Psoas muscle (tissue), 8 donors: ENCODE data around the gene OTOP3. TPM values are rescaled to one million over a fixed set of nuclear protein-coding genes. Genes with fewer than 3 reads are reported as not detected.

Experiments
- ATAC-seq, 4 donors: fragments of 200-7000 bp; cut with Tn5 transposase; one replicate each; pipeline ENCODE4 v1.9.1; 2020; ENCODE audit warnings: moderate library complexity in 3 of 4, mild to moderate bottlenecking in 2 of 4
- DNase-seq, 2 donors: peaks; one replicate each; pipeline ENCODE4 v3.0.0-alpha.2; 2020
- H3K27ac ChIP-seq: fragments of 200-600 bp; one replicate; pipeline ENCODE4 v1.8.0; 2022
- H3K27me3 ChIP-seq, 3 donors: fragments of 200-600 bp in 1 of 3; one replicate each; pipeline versions ENCODE4 v1.6.1 to v1.8.0; 2013 to 2022; ENCODE audit warnings: low read length in 2 of 3, mild to moderate bottlenecking in 2 of 3, moderate library complexity in 1 of 3; ENCODE audit not compliant: insufficient read depth in 3 of 3
- H3K36me3 ChIP-seq, 2 donors: fragments of 200-600 bp in 1 of 2; one replicate each; pipeline versions ENCODE4 v1.6.1 to v1.8.0; 2013 to 2022; ENCODE audit warnings: low read depth in 1 of 2, mild to moderate bottlenecking in 1 of 2, moderate library complexity in 1 of 2; ENCODE audit not compliant: insufficient read depth in 1 of 2
- H3K4me1 ChIP-seq: fragments of 200-600 bp; one replicate; pipeline ENCODE4 v1.8.0; 2022
- H3K4me3 ChIP-seq: fragments of 200-600 bp; one replicate; pipeline ENCODE4 v1.8.0; 2022; ENCODE audit warnings: mild to moderate bottlenecking
- H3K9me3 ChIP-seq: fragments of 200-600 bp; one replicate; pipeline ENCODE4 v1.8.0; 2022
- CTCF ChIP-seq: fragments of 200-600 bp; IDR thresholded peaks from one replicate; pipeline ENCODE4 v1.8.0; 2022; ENCODE audit warnings: antibody characterized with exemption
- WGBS, 3 donors: extraction: QIAGEN DNeasy Blood & Tissue Kit; methylation state at CpG; one replicate each; pipeline versions ENCODE4 v1.1.6 to v1.1.7; 2013; 5-methylcytosine and 5-hydroxymethylcytosine counted together
- intact Hi-C, 2 donors: fragments of 100-400 bp; cut with DNase I; formaldehyde crosslinking; loops; one replicate each; pipeline versions ENCODE4 v1.11.0 to v1.14.2; 2022
- polyA plus RNA-seq, 3 donors: library from polyadenylated mRNA; stranded (reverse); fragments of 200-250 nt; gene quantifications; one replicate each; pipeline ENCODE4 v1.2.3, GENCODE V29; 2013
- total RNA-seq, 4 donors: library from RNA; stranded (reverse); fragmentation: NEBNext Ultra II Directional in 2 of 4; extraction: Animal tissue kit (Norgen Biotek cat#: 25700) in 2 of 4; gene quantifications; one replicate each; pipeline versions ENCODE4 v1.2.1 to v1.2.4, GENCODE V29; 2021 to 2023
- donor health status: healthy with polysubstance abuse.
- donor health status: DM: no; HTN: no; CAD: no; lungs with moderate emphysema.
- donor health status: Bipolar disorder and iron deficiency.
- donor health status: healthy.
- donor health status: DM: yes; HTN: yes; CAD: no.
- donor health status: DM: no; HTN: no; CAD: no.
- donor health status: DM: no; HTN: no; CAD: no.
- donor health status: DM: yes; HTN: yes; CAD: no.

The OTOP3 gene
- total and polyA plus RNA-seq, 7 donors: 0.04 TPM; not detected in 6

- Histone ChIP-seq H3K9me3 (no peaks in the 10 kb centered on the region), H3K4me1 (no peaks in the 10 kb centered on the region), H3K36me3 (no peaks in the 10 kb centered on the region), H3K27me3 (peaks cover 0 to 69% (median 16%) of the 10 kb centered on the region in 3 donors), H3K27ac (no peak overlapping the region), H3K4me3 (no peak overlapping the region)
- intact Hi-C loops: no loop called here
- WGBS, 3 donors: 50 to 51% (median 50%) methylated on average over 11 of the region's 11 CpGs
- no peak for TF ChIP-seq CTCF
- no peak for DNase-seq
- ATAC-seq: no peak
These were observed 1.7 kb downstream of the OTOP3 start for GRCh38 chr17:74937064-74938051.

- 54 to 67% (median 62%) methylated on average over 8 of the region's 8 CpGs for WGBS, 3 donors
- ATAC-seq: no peak
- Histone ChIP-seq H3K4me3 (no peak overlapping the region), H3K27me3 (peaks cover 0 to 70% (median 12%) of the 10 kb centered on the region in 3 donors), H3K9me3 (no peaks in the 10 kb centered on the region), H3K4me1 (no peaks in the 10 kb centered on the region), H3K27ac (no peak overlapping the region), H3K36me3 (no peaks in the 10 kb centered on the region)
- no peak for TF ChIP-seq CTCF
- DNase-seq: no peak
- intact Hi-C loops: no loop called here
These were observed 2.7 kb downstream of the OTOP3 start for GRCh38 chr17:74938194-74938950.

GRCh38 chr17:74939534-74939933, 3.8 kb downstream of the OTOP3 start:
- no peak for TF ChIP-seq CTCF
- H3K36me3 ChIP-seq: no peaks in the 10 kb centered on the region
- peaks cover 0 to 69% (median 12%) of the 10 kb centered on the region in 3 donors for H3K27me3 ChIP-seq
- no peak overlapping the region for H3K27ac ChIP-seq
- DNase-seq: no peak
- intact Hi-C loops: no loop called here
- no peaks in the 10 kb centered on the region for H3K9me3 ChIP-seq
- 39 to 48% (median 45%) methylated on average over 8 of the region's 8 CpGs for WGBS, 3 donors
- no peak for ATAC-seq
- no peaks in the 10 kb centered on the region for H3K4me1 ChIP-seq
- H3K4me3 ChIP-seq: no peak overlapping the region

GRCh38 chr17:74941128-74941725, 5.5 kb downstream of the OTOP3 start:
- WGBS, 3 donors: 69 to 72% (median 71%) methylated on average over 16 to 21 of the region's 21 CpGs
- Histone ChIP-seq H3K4me3 (no peak overlapping the region), H3K9me3 (no peaks in the 10 kb centered on the region), H3K36me3 (no peaks in the 10 kb centered on the region), H3K27me3 (peaks cover 0 to 67% (median 5%) of the 10 kb centered on the region in 3 donors), H3K4me1 (no peaks in the 10 kb centered on the region), H3K27ac (no peak overlapping the region)
- no peak for DNase-seq
- no peak for TF ChIP-seq CTCF
- no peak for ATAC-seq
- intact Hi-C loops: no loop called here
